Gastroesophageal sphincter (tissue), 3 donors: ENCODE measurements around the gene MFSD8.

Source experiments
- CTCF ChIP-seq, 4 experiments: fragments of 200-600 bp in 2 of 4; fragments of 450-650 bp in 2 of 4; sonication (generic) in 1 of 4; IDR thresholded peaks; one replicate each; pipeline ENCODE4 v1.5.1; 2017 to 2019; ENCODE audit warnings: antibody characterized with exemption in 4 of 4, mild to moderate bottlenecking in 2 of 4, moderate library complexity in 2 of 4
- EP300 ChIP-seq: sonication (generic); formaldehyde crosslinking; IDR thresholded peaks from one replicate; pipeline ENCODE4 v1.6.1; 2017; ENCODE audit warnings: antibody characterized with exemption, mild to moderate bottlenecking

GRCh38 chr4:127896528-127896927 is 68.4 kb downstream of the MFSD8 start:
- TF ChIP-seq CTCF (IDR thresholded peaks at IDR 0.05) (no peak), EP300 (no peak)
